Vagina (tissue), 2 donors: ENCODE measurements around the gene C2orf76. TPM values are rescaled to one million over a fixed set of nuclear protein-coding genes. Genes with fewer than 3 reads are reported as not detected.

Source experiments
- DNase-seq, 2 donors: peaks; one replicate each; pipeline ENCODE4 v3.0.0-alpha.2; 2017; ENCODE audit errors: extremely low spot score in 2 of 2
- H3K27ac ChIP-seq: fragments of 200-600 bp; sonication (generic); one replicate; pipeline ENCODE4 v1.5.1; 2019
- H3K27me3 ChIP-seq: fragments of 200-600 bp; sonication (generic); one replicate; pipeline ENCODE4 v1.5.1; 2019
- H3K36me3 ChIP-seq, 2 donors: fragments of 200-600 bp; sonication (generic); one replicate each; pipeline ENCODE4 v1.5.1; 2017 to 2019
- H3K4me1 ChIP-seq: fragments of 200-600 bp; sonication (generic); one replicate; pipeline ENCODE4 v1.5.1; 2019
- H3K4me3 ChIP-seq, 2 donors: fragments of 200-600 bp; sonication (generic); 1 replicate in 1 of 2; 2 replicates in 1 of 2; pipeline ENCODE4 v1.5.1; 2016 to 2019
- H3K9me3 ChIP-seq: fragments of 200-600 bp; sonication (generic); one replicate; pipeline ENCODE4 v1.5.1; 2019
- POLR2A ChIP-seq, 2 donors: fragments of 450-650 bp; IDR thresholded peaks; one replicate each; pipeline ENCODE4 v1.6.1; 2017; ENCODE audit warnings: antibody characterized with exemption in 2 of 2, mild to moderate bottlenecking in 2 of 2, moderate library complexity in 2 of 2
- POLR2AphosphoS5 ChIP-seq, 2 donors: sonication (generic); formaldehyde crosslinking; IDR thresholded peaks; one replicate each; pipeline ENCODE4 v1.9.0; 2017; ENCODE audit warnings: antibody characterized with exemption in 2 of 2, mild to moderate bottlenecking in 2 of 2, low read depth in 1 of 2; ENCODE audit not compliant: insufficient read depth in 1 of 2
- intact Hi-C: fragments of 100-400 bp; cut with DNase I; formaldehyde crosslinking; loops from one replicate; pipeline ENCODE4 v1.15.1; 2023
- total RNA-seq: library from RNA; depleted of rRNA; stranded (reverse); fragments of >200 nt; gene quantifications from one replicate; pipeline ENCODE4 v1.2.3, GENCODE V29; 2016
- TF ChIP-seq, protein P1 (sequence below), 3 experiments: fragments of 450-650 bp in 2 of 3; fragments of 200-600 bp in 1 of 3; sonication (generic) in 1 of 3; IDR thresholded peaks; one replicate each; pipeline ENCODE4 v1.5.1; 2017 to 2019; ENCODE audit warnings: antibody characterized with exemption in 3 of 3, mild to moderate bottlenecking in 2 of 3, moderate library complexity in 2 of 3

The C2orf76 gene
- total RNA-seq, 1 donor from 2014 or later: 3.7 TPM

GRCh38 chr2:119367472-119368099, 952 bp upstream of the C2orf76 start:
- Histone ChIP-seq H3K36me3 (peaks cover 0 to 45% of the 10 kb centered on the region in 2 donors), H3K9me3 (no peaks in the 10 kb centered on the region), H3K4me3 (peak overlapping the region; percentile 76 to 95), H3K27me3 (no peaks in the 10 kb centered on the region), H3K4me1 (peaks cover 35% of the 10 kb centered on the region), H3K27ac (peak overlapping the region; percentile 86)
- TF ChIP-seq, protein P1, sequence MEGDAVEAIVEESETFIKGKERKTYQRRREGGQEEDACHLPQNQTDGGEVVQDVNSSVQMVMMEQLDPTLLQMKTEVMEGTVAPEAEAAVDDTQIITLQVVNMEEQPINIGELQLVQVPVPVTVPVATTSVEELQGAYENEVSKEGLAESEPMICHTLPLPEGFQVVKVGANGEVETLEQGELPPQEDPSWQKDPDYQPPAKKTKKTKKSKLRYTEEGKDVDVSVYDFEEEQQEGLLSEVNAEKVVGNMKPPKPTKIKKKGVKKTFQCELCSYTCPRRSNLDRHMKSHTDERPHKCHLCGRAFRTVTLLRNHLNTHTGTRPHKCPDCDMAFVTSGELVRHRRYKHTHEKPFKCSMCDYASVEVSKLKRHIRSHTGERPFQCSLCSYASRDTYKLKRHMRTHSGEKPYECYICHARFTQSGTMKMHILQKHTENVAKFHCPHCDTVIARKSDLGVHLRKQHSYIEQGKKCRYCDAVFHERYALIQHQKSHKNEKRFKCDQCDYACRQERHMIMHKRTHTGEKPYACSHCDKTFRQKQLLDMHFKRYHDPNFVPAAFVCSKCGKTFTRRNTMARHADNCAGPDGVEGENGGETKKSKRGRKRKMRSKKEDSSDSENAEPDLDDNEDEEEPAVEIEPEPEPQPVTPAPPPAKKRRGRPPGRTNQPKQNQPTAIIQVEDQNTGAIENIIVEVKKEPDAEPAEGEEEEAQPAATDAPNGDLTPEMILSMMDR (IDR thresholded peaks at IDR 0.05): no peak
- no peak for TF ChIP-seq POLR2AphosphoS5 (IDR thresholded peaks at IDR 0.05; ENCODE audit: insufficient read depth in 1 of 2, low read depth in 1 of 2)
- no peak for DNase-seq
- intact Hi-C loops: no loop called here

GRCh38 chr2:119366161-119366648, 429 bp downstream of the C2orf76 start:
- Histone ChIP-seq H3K36me3 (peaks cover 0 to 32% of the 10 kb centered on the region in 2 donors), H3K27ac (peak overlapping the region; percentile 86), H3K4me3 (peak overlapping the region; percentile 76 to 95), H3K9me3 (no peaks in the 10 kb centered on the region), H3K4me1 (peaks cover 35% of the 10 kb centered on the region), H3K27me3 (no peaks in the 10 kb centered on the region)
- intact Hi-C loops: no loop called here
- TF ChIP-seq, protein P1 (IDR thresholded peaks at IDR 0.05): no peak
- no peak for TF ChIP-seq POLR2A (IDR thresholded peaks at IDR 0.05)
- TF ChIP-seq POLR2AphosphoS5 (IDR thresholded peaks at IDR 0.05; ENCODE audit: insufficient read depth in 1 of 2, low read depth in 1 of 2): no peak
- DNase-seq: peak in 1 of 2 donors; percentile 93

GRCh38 chr2:119365436-119365835, 1.2 kb downstream of the C2orf76 start:
- intact Hi-C loops: no loop called here
- Histone ChIP-seq H3K27ac (no peak overlapping the region), H3K4me1 (peaks cover 35% of the 10 kb centered on the region), H3K27me3 (no peaks in the 10 kb centered on the region), H3K4me3 (peak overlapping the region in 1 of 2 donors; percentile 95), H3K9me3 (no peaks in the 10 kb centered on the region), H3K36me3 (peaks cover 0 to 24% of the 10 kb centered on the region in 2 donors)
- no peak for TF ChIP-seq POLR2AphosphoS5 (IDR thresholded peaks at IDR 0.05; ENCODE audit: insufficient read depth in 1 of 2, low read depth in 1 of 2)
- TF ChIP-seq, protein P1 (IDR thresholded peaks at IDR 0.05): no peak
- TF ChIP-seq POLR2A (IDR thresholded peaks at IDR 0.05): no peak
- DNase-seq: no peak

DNA sequence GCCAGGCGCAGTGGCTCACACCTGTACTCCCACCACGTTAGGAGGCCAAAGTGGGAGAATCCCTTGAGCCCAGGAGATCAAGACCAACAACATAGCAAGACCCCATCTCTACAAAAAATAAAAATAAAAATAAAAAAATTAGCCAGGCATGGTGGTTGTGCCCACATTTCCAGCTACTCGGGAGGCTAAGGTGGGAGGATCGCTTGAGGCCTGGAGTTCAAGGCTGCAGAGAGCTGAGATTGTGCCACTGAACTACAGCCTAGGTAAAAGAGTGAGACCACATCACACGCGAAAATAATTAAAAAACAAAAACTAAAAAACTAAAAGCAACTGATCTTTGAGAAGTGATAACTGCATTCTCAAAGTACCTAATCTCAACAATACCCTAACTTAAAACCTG, 1.8 kb downstream of the C2orf76 start:
- Histone ChIP-seq H3K36me3 (peaks cover 0 to 18% of the 10 kb centered on the region in 2 donors), H3K4me3 (no peak overlapping the region), H3K27me3 (no peaks in the 10 kb centered on the region), H3K27ac (no peak overlapping the region), H3K4me1 (peaks cover 35% of the 10 kb centered on the region), H3K9me3 (no peaks in the 10 kb centered on the region)
- intact Hi-C loops: no loop called here
- no peak for TF ChIP-seq POLR2AphosphoS5 (IDR thresholded peaks at IDR 0.05; ENCODE audit: insufficient read depth in 1 of 2, low read depth in 1 of 2)
- no peak for TF ChIP-seq POLR2A (IDR thresholded peaks at IDR 0.05)
- TF ChIP-seq, protein P1 (IDR thresholded peaks at IDR 0.05): no peak
- no peak for DNase-seq

- peaks cover 10% of the 10 kb centered on the region for H3K4me1 ChIP-seq
- no peaks in the 10 kb centered on the region for H3K27me3 ChIP-seq
- H3K27ac ChIP-seq: no peak overlapping the region
- no peaks in the 10 kb centered on the region for H3K36me3 ChIP-seq
- no peaks in the 10 kb centered on the region for H3K9me3 ChIP-seq
- intact Hi-C loops: no loop called here
- no peak overlapping the region for H3K4me3 ChIP-seq
- TF ChIP-seq, protein P1 (IDR thresholded peaks at IDR 0.05): no peak
- TF ChIP-seq POLR2AphosphoS5 (IDR thresholded peaks at IDR 0.05; ENCODE audit: insufficient read depth in 1 of 2, low read depth in 1 of 2): no peak
- TF ChIP-seq POLR2A (IDR thresholded peaks at IDR 0.05): no peak
- DNase-seq: no peak
Observed at GRCh38 chr2:119360423-119360966, 6.1 kb downstream of the C2orf76 start.
